Rectal smooth muscle tissue (tissue), 1 donor: ENCODE data around the gene RNF187.

Experiments
- H3K27ac ChIP-seq: one replicate; pipeline ENCODE4 v1.7.0; 2013; ENCODE audit warnings: low read depth, low read length, inconsistent platforms
- H3K27me3 ChIP-seq: one replicate; pipeline ENCODE4 v1.7.0; 2013; ENCODE audit warnings: low read length; ENCODE audit not compliant: control insufficient read depth, insufficient read depth
- H3K36me3 ChIP-seq: one replicate; pipeline ENCODE4 v1.7.0; 2013; ENCODE audit warnings: low read length; ENCODE audit not compliant: control insufficient read depth, insufficient read depth
- H3K4me1 ChIP-seq: one replicate; pipeline ENCODE4 v1.7.0; 2013; ENCODE audit warnings: low read length; ENCODE audit not compliant: control insufficient read depth, insufficient read depth
- H3K4me3 ChIP-seq: one replicate; pipeline ENCODE4 v1.7.0; 2013; ENCODE audit warnings: low read length
- H3K9ac ChIP-seq: one replicate; pipeline ENCODE4 v1.7.0; 2013; ENCODE audit warnings: low read length

The RNF187 gene

GRCh38 chr1:228478326-228478725, 8.9 kb upstream of the RNF187 start:
- H3K4me3 ChIP-seq: no peak overlapping the region
- H3K27ac ChIP-seq: no peak overlapping the region
- H3K4me1 ChIP-seq: no peaks in the 10 kb centered on the region
- no peaks in the 10 kb centered on the region for H3K27me3 ChIP-seq
- no peaks in the 10 kb centered on the region for H3K36me3 ChIP-seq
- H3K9ac ChIP-seq: no peak overlapping the region

GRCh38 chr1:228478912-228479711, 8.1 kb upstream of the RNF187 start:
- Histone ChIP-seq H3K27ac (no peak overlapping the region), H3K36me3 (no peaks in the 10 kb centered on the region)

GRCh38 chr1:228483789-228484188, 3.4 kb upstream of the RNF187 start:
- Histone ChIP-seq H3K4me1 (peaks cover 7% of the 10 kb centered on the region), H3K4me3 (no peak overlapping the region), H3K9ac (no peak overlapping the region), H3K36me3 (no peaks in the 10 kb centered on the region), H3K27me3 (no peaks in the 10 kb centered on the region), H3K27ac (no peak overlapping the region)

More at GRCh38 chr1:228478912-228479711, 8.1 kb upstream of the RNF187 start:
- Histone ChIP-seq H3K4me3 (no peak overlapping the region), H3K27me3 (no peaks in the 10 kb centered on the region), H3K4me1 (no peaks in the 10 kb centered on the region), H3K9ac (no peak overlapping the region)

- peak overlapping the region; percentile 92 for H3K9ac ChIP-seq
- peaks cover 7% of the 10 kb centered on the region for H3K4me1 ChIP-seq
These were observed 416 bp upstream of the RNF187 start for GRCh38 chr1:228486596-228487335.

GRCh38 chr1:228488125-228488817, 1.1 kb downstream of the RNF187 start:
- peaks cover 7% of the 10 kb centered on the region for H3K4me1 ChIP-seq
- no peak overlapping the region for H3K27ac ChIP-seq
- H3K27me3 ChIP-seq: no peaks in the 10 kb centered on the region
- H3K4me3 ChIP-seq: peak overlapping the region; percentile 98
- H3K9ac ChIP-seq: peak overlapping the region; percentile 78
- peaks cover 9% of the 10 kb centered on the region for H3K36me3 ChIP-seq

More at GRCh38 chr1:228486596-228487335, 416 bp upstream of the RNF187 start:
- H3K27me3 ChIP-seq: no peaks in the 10 kb centered on the region
- H3K27ac ChIP-seq: peak overlapping the region; percentile 99
- H3K4me3 ChIP-seq: peak overlapping the region; percentile 98
- H3K36me3 ChIP-seq: peaks cover 3% of the 10 kb centered on the region

GRCh38 chr1:228488818-228489674, 1.9 kb downstream of the RNF187 start:
- no peaks in the 10 kb centered on the region for H3K27me3 ChIP-seq
- H3K9ac ChIP-seq: no peak overlapping the region
- peak overlapping the region; percentile 98 for H3K4me3 ChIP-seq
- peaks cover 7% of the 10 kb centered on the region for H3K4me1 ChIP-seq
- peaks cover 16% of the 10 kb centered on the region for H3K36me3 ChIP-seq
- no peak overlapping the region for H3K27ac ChIP-seq

GRCh38 chr1:228490120-228491078, 3.2 kb downstream of the RNF187 start:
- Histone ChIP-seq H3K9ac (no peak overlapping the region), H3K4me1 (peaks cover 7% of the 10 kb centered on the region), H3K36me3 (peaks cover 16% of the 10 kb centered on the region), H3K27me3 (no peaks in the 10 kb centered on the region), H3K27ac (no peak overlapping the region), H3K4me3 (no peak overlapping the region)

GRCh38 chr1:228493141-228494043, 6.2 kb downstream of the RNF187 start:
- H3K27ac ChIP-seq: no peak overlapping the region
- H3K4me3 ChIP-seq: no peak overlapping the region
- H3K9ac ChIP-seq: no peak overlapping the region
- peaks cover 4% of the 10 kb centered on the region for H3K4me1 ChIP-seq
- peaks cover 16% of the 10 kb centered on the region for H3K36me3 ChIP-seq
- H3K27me3 ChIP-seq: no peaks in the 10 kb centered on the region

GRCh38 chr1:228494044-228494353, 6.8 kb downstream of the RNF187 start:
- Histone ChIP-seq H3K9ac (no peak overlapping the region), H3K27ac (no peak overlapping the region), H3K36me3 (peaks cover 16% of the 10 kb centered on the region), H3K27me3 (no peaks in the 10 kb centered on the region), H3K4me1 (no peaks in the 10 kb centered on the region), H3K4me3 (no peak overlapping the region)

- Histone ChIP-seq H3K36me3 (peaks cover 16% of the 10 kb centered on the region), H3K4me3 (no peak overlapping the region), H3K27ac (no peak overlapping the region), H3K27me3 (no peaks in the 10 kb centered on the region), H3K4me1 (no peaks in the 10 kb centered on the region), H3K9ac (no peak overlapping the region)
These were observed 7.2 kb downstream of the RNF187 start for GRCh38 chr1:228494391-228494790.
